Activated B cell treated with CpG ODN at 0.5 μM for 24 hours (primary cell): Measurements from ENCODE around the gene BNC2. TPM values are rescaled to one million over a fixed set of nuclear protein-coding genes. Genes with fewer than 3 reads are reported as not detected.

ENCODE experiments used
- ATAC-seq: fragments of 200-7000 bp; cut with Tn5 transposase; one replicate; pipeline ENCODE4 v1.10.0; 2021; ENCODE audit warnings: low read depth, mild to moderate bottlenecking, moderate library complexity
- CTCF ChIA-PET: fragments of 350-600 bp; sonication (Branson Sonifier 250); formaldehyde crosslinking; loops from one replicate; lab custom pipeline; 2021; ENCODE audit warnings: antibody characterized with exemption; lab: Charles Lee
- POLR2A ChIA-PET: fragments of 350-600 bp; sonication (Branson Sonifier 250); formaldehyde crosslinking; loops from one replicate; lab custom pipeline; 2021; ENCODE audit warnings: antibody characterized with exemption; lab: Charles Lee
- DNase-seq: peaks from one replicate; pipeline ENCODE4 v3.0.0; 2022
- H3K27ac Mint-ChIP-seq: one replicate; pipeline ENCODE4 v1.8.0; 2020; ENCODE audit warnings: mixed read lengths
- H3K27me3 Mint-ChIP-seq: one replicate; pipeline ENCODE4 v1.8.0; 2021; ENCODE audit warnings: mixed read lengths
- H3K36me3 Mint-ChIP-seq: one replicate; pipeline ENCODE4 v1.8.0; 2021; ENCODE audit warnings: low read depth, mixed read lengths
- H3K4me1 Mint-ChIP-seq: one replicate; pipeline ENCODE4 v1.8.0; 2021; ENCODE audit warnings: mixed read lengths
- H3K4me3 Mint-ChIP-seq: one replicate; pipeline ENCODE4 v1.8.0; 2020; ENCODE audit warnings: mild to moderate bottlenecking, mixed read lengths
- H3K9me3 Mint-ChIP-seq: one replicate; pipeline ENCODE4 v1.8.0; 2020; ENCODE audit warnings: mixed read lengths
- CTCF ChIP-seq: fragments of 200-600 bp; IDR thresholded peaks from one replicate; pipeline ENCODE4 v1.8.0; 2022; ENCODE audit warnings: antibody characterized with exemption, mild to moderate bottlenecking
- intact Hi-C: fragments of 100-400 bp; cut with micrococcal nuclease; formaldehyde crosslinking; loops from one replicate; pipeline ENCODE4 v1.15.1; 2024
- total RNA-seq: library from RNA; stranded (reverse); gene quantifications from 2 replicates; pipeline ENCODE4 v1.2.3, GENCODE V29; 2022

The BNC2 gene
- total RNA-seq, 1 donor from 2014 or later = not detected

DNA sequence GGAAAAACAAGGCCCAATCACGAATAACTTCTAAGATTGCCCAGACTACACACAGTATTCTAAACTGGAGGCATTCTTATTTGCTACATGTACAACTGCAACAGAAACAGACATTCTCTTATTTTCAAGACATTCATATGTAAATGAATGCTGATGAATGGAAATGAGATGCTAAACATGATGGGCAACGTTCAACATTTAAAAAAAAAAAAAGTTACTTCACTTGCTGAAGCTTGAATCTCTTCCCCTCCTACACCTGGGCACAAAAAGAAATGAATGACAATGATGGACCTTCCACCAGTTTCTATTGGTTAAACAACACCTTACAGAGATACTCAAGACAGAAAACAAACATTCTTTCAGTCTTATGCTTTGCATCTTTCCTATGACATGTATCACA, 160.5 kb downstream of the BNC2 start:
- Mint-ChIP-seq H3K27me3 (no peaks in the 10 kb centered on the region), H3K9me3 (no peaks in the 10 kb centered on the region), H3K4me1 (no peaks in the 10 kb centered on the region), H3K36me3 (no peaks in the 10 kb centered on the region), H3K27ac (no peak overlapping the region), H3K4me3 (no peak overlapping the region)
- ATAC-seq (no peak), DNase-seq (no peak)
- TF ChIP-seq CTCF = no peak
- ChIA-PET POLR2A (no interaction called here), CTCF (no interaction called here)
- intact Hi-C loops = no loop called here

DNA sequence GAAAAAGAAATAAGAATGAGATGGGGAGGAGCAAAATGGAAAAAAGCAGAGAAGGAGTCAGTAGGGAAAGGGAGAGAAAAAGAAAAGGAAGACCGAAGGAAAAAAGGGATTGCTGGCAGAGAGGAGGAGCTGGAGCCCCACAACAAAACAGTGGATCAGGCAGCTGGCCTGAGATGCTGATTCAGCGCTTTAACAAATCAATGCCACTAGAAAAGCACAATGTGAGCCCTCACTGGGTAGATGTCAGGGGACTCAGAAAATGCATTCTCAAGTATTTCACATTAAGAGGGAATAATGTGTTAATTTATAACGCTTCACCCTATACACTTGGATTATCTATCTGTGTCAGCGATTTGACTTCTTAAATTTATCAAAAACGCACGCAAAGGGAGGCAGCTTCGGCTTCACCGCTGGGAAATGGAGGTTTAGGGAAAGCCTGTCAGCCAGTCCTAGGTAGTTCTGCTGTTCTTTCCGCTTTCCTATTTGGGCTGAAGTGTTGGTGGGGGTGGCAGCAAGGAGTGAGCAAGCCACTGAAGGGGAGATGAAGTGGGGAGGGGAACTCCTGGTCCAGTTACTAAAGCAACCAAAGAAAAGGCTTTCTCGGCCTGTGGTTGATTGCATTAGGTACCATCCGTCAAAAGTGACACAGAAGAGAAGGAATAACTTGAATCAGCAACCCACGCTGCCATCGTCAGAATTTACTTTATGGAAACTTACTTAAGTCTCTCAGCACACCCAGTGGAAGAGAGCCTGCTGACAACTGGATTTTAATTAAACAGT, 161.6 kb downstream of the BNC2 start:
- Mint-ChIP-seq H3K9me3 (no peaks in the 10 kb centered on the region), H3K4me1 (no peaks in the 10 kb centered on the region), H3K27ac (no peak overlapping the region), H3K36me3 (no peaks in the 10 kb centered on the region), H3K4me3 (no peak overlapping the region), H3K27me3 (no peaks in the 10 kb centered on the region)
- TF ChIP-seq CTCF = no peak
- ATAC-seq = no peak
- intact Hi-C loops = no loop called here
- DNase-seq = no peak
- ChIA-PET CTCF (no interaction called here), POLR2A (no interaction called here)

DNA sequence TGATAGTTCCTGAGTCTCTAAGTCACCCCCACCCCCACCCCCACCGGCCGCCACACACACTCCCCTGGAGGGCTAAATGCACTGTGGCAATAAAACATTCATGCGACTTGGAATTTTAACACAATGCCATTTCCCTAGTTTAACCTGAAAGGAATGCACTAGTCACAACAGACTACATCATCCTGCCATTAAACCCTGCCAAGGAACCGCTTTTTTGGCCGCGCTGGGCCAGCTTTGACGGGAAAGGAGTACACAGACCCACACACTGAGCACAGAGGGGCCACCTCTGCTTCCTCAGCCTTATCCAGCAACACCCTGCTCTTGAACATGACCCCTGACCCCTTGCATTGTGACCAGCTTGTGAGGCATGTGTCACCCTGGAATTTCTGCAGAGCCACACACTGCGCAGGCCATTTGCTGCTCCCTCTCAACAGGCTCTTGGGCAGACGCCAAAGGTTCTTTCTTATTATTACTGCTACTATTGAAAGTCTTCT, 165.3 kb downstream of the BNC2 start:
- intact Hi-C loops = no loop called here
- no peaks in the 10 kb centered on the region for H3K4me1 Mint-ChIP-seq
- H3K4me3 Mint-ChIP-seq = no peak overlapping the region
- POLR2A ChIA-PET = no interaction called here
- no peaks in the 10 kb centered on the region for H3K36me3 Mint-ChIP-seq
- H3K27me3 Mint-ChIP-seq = no peaks in the 10 kb centered on the region
- no peaks in the 10 kb centered on the region for H3K9me3 Mint-ChIP-seq
- ATAC-seq = no peak
- no peak for DNase-seq
- TF ChIP-seq CTCF = no peak
- H3K27ac Mint-ChIP-seq = no peak overlapping the region
- CTCF ChIA-PET = no interaction called here

- TF ChIP-seq CTCF = no peak
- Mint-ChIP-seq H3K4me3 (no peak overlapping the region), H3K36me3 (no peaks in the 10 kb centered on the region), H3K27me3 (no peaks in the 10 kb centered on the region), H3K9me3 (no peaks in the 10 kb centered on the region), H3K27ac (no peak overlapping the region), H3K4me1 (no peaks in the 10 kb centered on the region)
- DNase-seq (no peak), ATAC-seq (no peak)
- CTCF ChIA-PET = no interaction called here
- POLR2A ChIA-PET = no interaction called here
- intact Hi-C loops = no loop called here
Measured at GRCh38 chr9:16704116-16705110, 166.1 kb downstream of the BNC2 start.

GRCh38 chr9:16701347-16701746, 169.1 kb downstream of the BNC2 start:
- DNase-seq (no peak), ATAC-seq (no peak)
- Mint-ChIP-seq H3K4me3 (no peak overlapping the region), H3K4me1 (no peaks in the 10 kb centered on the region), H3K27ac (no peak overlapping the region), H3K9me3 (no peaks in the 10 kb centered on the region), H3K27me3 (no peaks in the 10 kb centered on the region), H3K36me3 (no peaks in the 10 kb centered on the region)
- no peak for TF ChIP-seq CTCF
- intact Hi-C loops = no loop called here
- ChIA-PET CTCF (no interaction called here), POLR2A (no interaction called here)
